GM19397 (cell line): ENCODE measurements around the gene ALG2.
"Not testable (repeated sequence)": the region's sequence is repeated elsewhere in the genome, so short reads cannot be mapped to it uniquely, and the experiment has no call there.

Experiments
- ATAC-seq: cut with Tn5 transposase; IDR thresholded peaks from one replicate; pipeline ENCODE4 v1.9.1; 2021; ENCODE audit warnings: mild to moderate bottlenecking, moderate library complexity; ENCODE audit not compliant: unreplicated experiment

ALG2 gene

DNA sequence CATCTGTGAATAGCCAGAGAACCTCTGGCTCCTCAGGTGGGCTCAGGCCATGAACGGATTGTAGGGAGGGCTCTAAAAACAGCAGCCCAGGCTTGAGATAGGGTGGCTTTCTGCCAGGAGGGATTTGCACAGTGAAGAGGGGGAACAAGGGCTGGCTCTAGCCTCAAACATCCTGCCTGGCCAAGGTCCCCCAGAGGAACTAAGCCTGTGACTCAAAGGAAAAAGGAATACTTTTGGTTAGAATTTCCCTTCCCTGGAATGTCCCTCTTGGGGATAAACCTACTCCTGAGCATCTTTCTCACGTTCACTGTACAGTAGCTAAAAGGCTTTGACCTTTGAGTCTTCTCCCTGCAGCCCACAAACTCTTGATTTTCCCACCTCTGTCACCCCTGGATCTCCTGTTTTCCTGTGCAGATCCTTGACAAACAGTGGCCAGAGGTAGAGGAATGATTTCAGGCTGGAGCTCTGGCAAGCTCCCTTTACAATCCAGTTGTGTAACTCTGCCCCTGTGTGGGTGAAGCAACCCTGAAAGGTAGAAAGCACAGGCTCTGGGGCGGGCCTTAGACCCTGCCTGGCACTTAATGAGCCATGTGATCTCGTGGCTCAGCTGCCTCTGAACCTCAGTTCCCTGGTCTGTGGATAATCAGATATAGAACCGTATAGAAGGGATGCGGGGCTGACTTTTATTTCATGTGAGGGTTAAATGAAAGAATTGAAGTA is 17.8 kb upstream of the ALG2 start:
- no peak for ATAC-seq

GRCh38 chr9:99238331-99238730 is 16.6 kb upstream of the ALG2 start:
- ATAC-seq, result no peak

DNA sequence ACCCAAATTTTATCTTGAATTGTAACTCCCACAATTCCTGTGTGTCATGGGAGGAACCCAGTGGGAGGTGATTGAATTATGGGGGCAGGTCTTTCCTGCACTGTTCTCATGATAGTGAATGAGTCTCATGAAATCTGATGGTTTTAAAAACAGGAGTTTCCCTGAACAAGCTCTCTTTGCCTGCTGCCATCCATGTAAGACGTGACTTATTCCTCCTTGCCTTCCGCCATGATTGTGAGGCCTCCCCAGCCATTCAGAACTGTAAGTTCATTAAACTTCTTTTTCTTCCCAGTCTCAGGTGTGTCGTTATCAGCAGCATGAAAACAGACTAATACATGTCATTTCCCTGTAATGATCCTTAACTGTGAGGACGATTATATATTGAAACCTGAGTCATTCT is 16.1 kb upstream of the ALG2 start:
- ATAC-seq, result not testable (repeated sequence)

- no peak for ATAC-seq
These were observed 15.6 kb upstream of the ALG2 start for GRCh38 chr9:99237356-99237755.

DNA sequence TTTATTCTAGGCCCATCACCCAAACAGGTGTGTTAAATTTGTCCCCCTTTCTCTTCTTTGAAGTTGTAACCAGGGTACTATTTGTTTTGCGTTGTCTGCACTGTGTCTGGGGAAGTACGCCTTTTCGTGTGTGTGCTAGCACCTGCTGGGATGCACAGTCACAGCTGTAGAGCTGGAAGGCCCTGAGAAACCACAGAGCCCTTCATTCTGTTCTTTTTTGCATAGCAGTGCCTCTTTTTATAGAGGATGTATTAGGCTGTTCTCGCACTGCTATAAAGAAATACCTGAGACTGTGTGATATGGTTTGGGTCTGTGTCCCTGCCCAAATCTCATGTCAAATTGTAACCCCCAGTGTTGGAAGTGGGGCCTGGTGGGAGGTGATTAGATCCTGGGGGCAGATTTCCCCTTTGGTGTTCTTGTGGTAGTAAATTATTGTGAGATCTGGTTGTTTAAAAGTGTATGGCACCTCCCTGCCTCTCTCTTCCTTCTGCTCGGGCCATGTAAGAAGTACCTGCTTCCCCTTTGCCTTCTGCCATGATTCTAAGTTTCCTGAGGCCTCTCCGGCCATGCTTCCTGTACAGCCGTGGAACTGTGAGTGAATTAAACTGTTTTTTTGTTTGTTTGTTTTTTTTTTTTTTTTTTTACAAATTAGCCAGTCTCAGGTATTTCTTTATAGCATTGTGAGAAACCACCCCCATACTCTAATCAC is 14.3 kb upstream of the ALG2 start:
- ATAC-seq, result peak; percentile 95

DNA sequence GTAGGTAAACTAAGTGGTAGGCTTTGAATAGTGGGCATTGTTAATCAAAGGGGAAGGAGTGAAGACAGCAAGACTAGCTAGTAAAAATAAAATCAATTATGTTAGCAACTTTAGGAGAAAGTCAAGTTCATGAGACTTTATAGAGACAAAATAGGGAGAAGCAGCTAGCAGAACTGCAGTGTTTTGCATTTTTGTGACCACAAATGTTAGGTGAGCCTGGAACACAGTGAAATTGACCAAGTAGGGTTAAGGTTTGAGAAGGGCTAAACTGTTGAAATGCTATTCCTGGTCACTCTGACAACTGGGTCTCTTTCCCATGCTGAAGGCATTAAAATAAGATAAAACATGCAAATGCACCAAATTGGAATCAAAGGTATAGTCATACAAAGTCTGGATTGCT is 13.3 kb upstream of the ALG2 start:
- no peak for ATAC-seq

- no peak for ATAC-seq
These were observed 12.9 kb upstream of the ALG2 start for GRCh38 chr9:99234618-99235017.

GRCh38 chr9:99231711-99232110 is 10.0 kb upstream of the ALG2 start:
- no peak for ATAC-seq

DNA sequence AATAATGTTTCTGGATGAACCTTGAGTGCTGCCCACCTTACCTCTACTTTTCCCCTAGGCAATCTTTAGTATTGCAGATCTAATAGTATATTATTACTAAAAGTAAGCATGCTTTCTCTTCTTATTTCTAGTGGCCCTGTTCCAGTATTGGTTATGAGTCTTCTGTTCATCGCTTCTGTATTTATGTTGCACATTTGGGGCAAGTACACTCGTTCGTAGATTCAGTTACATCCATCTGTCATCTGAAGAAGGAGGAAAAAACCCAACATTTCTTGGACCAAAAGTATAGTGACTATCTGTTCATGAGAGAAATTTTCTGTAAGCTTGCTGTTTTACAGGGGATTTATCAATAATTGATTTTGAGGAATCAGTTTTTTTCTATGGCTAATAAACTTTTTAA is 8.5 kb upstream of the ALG2 start:
- no peak for ATAC-seq

- no peak for ATAC-seq
These were observed 4.3 kb upstream of the ALG2 start for GRCh38 chr9:99226054-99226453.

- ATAC-seq, result no peak
These were observed 2.7 kb upstream of the ALG2 start for GRCh38 chr9:99224445-99224844.

DNA sequence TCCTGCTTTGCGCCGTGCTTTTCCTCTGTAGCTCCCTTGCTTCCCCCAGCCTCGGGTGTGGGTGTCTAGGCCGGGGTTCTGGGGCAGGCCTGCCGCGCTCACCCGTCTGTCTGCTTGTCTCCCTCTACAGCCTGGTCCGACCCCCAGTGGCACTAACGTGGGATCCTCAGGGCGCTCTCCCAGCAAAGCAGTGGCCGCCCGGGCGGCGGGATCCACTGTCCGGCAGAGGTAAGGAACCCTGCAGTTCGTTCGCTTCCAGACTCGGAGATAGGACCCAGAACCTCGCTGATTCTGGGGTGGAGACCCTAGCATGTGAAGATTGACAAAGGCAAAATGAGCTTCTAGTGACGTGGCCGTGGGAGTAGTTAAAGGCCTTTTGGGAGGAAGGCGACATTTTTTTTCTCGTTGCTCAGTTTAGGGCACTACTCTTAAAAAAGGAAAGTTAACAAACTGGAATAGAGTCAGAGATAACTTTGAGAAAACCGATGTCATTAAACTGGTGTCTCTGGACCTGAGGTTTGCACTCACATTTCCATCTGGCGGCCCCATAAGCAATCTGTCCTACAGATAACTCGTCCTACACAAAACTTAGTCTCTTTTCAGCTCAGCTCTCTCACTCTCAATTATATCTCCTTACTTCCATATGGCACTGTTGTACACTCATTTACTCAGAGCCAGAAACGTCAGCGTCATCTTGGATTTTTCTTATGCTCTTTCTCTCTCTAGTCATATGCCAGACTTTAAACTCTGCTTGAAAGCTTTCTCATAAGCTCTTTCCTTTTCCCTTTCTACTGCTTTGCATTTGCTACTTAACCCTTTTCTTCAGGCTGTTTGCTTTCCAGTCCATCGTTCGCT is 901 bp upstream of the ALG2 start:
- peak; percentile 26 for ATAC-seq

- peak; percentile 28 for ATAC-seq
These were observed 499 bp downstream of the ALG2 start for GRCh38 chr9:99221266-99221620.

- no peak for ATAC-seq
These were observed 1.7 kb downstream of the ALG2 start for GRCh38 chr9:99220011-99220410.

- no peak for ATAC-seq
These were observed 5.7 kb downstream of the ALG2 start for GRCh38 chr9:99216073-99216472.

DNA sequence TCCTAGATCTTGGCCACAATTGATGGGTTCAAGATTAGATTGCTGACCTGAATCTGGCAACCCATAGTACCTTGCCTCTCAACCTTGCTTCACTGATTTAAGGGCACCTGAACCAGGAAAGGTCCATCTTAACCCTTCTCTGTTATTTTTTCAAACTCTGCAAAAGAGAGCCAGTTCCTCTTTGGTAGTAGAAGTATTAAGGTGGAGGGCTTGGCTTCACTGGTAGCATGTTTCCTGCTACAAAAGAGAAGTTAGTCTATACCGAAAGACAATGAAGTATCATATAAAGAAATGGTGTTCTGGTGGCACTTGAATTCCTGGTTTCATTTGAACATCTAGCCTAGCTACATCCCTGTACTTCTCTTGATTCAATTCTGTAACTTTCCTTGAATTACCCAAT is 8.5 kb downstream of the ALG2 start:
- ATAC-seq, result no peak

- no peak for ATAC-seq
These were observed 10.0 kb downstream of the ALG2 start for GRCh38 chr9:99211746-99212145.

GRCh38 chr9:99210572-99210971 is 11.2 kb downstream of the ALG2 start:
- ATAC-seq, result no peak

GRCh38 chr9:99201603-99202002 is 20.1 kb downstream of the ALG2 start:
- ATAC-seq, result no peak

DNA sequence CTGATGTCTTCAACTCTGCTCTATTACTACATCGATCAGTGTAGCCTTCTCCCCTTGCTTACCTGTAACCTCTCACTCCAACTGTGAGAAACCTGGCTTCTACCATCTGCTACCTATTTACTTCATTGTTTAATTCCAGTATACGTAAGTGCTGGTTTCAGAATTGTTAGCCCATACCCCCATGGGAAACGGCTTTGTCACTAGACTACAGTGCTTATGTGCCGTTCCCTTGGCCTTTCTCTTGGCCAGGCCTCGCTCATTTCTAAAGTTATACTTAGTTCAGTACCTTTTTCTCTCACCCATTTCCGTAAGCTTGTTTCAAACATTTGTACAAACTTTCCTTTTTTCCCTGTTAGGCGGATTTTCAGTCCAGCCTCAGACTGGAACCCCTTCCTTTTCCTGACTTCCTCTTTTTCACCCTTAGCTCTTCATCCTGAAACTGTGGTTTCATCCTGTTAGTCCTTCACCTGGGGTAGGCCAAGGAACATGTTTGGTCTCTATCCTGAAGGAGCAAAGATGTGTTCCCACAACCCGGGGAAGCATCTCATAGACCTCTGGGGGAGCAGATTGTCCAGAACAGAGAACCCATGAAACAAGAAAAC is 21.7 kb downstream of the ALG2 start:
- no peak for ATAC-seq

GRCh38 chr9:99197987-99198386 is 23.8 kb downstream of the ALG2 start:
- no peak for ATAC-seq
